Ecto neural progenitor cell (in vitro differentiated cells): Measurements from ENCODE around the gene GPC1.

Experiments
- DNase-seq: peaks from one replicate; pipeline ENCODE4 v3.0.0-alpha.2; 2018; ENCODE audit warnings: low spot score

The GPC1 gene

GRCh38 chr2:240456447-240457222 is 21.2 kb downstream of the GPC1 start:
- DNase-seq, result no peak

DNA sequence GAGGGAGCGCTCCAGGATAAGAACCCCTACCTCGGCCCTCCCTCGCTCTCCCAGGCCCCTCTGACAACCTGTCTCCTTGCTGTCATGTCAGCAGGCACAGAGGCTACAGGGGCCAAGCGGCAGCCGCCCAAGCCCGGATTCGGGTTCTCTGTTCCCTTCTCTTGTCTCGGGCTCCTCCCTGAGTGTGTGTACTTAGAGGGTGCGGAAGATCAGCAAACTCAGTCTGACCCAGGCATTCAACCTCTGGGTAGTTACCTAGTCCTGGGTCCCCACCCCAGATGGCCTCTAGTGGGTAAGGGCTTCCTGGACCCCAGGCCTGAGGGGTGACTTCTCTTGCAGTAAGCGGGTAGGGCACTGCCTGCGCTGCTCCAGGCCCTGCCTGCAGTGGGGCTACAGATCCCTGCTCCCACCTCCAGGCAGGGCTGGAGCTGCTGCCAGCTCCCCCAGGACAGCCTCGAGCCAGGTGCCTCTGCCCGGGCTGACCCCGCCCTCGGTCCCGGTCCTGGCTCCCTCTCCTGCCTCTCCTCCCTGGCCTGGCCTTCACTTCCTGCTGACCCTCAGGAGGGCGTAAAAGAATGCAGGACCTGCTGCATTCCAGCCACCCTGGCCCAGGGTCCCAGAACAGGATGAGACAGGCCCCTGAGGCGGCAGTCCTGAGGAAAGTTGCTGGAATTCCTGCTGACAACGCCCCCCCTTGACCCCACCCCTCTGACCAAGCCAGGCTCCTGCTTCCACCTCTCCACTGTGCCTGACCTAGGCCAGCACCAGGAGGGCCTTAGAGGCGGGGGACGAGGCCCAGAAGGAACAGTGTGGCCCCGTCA is 22.0 kb downstream of the GPC1 start:
- peak; percentile 74 for DNase-seq

GRCh38 chr2:240458044-240458899 is 22.8 kb downstream of the GPC1 start:
- no peak for DNase-seq

- DNase-seq, result no peak
These were observed 23.5 kb downstream of the GPC1 start for GRCh38 chr2:240458900-240459391.

- no peak for DNase-seq
These were observed 24.2 kb downstream of the GPC1 start for GRCh38 chr2:240459401-240460252.

GRCh38 chr2:240460253-240460711 is 24.8 kb downstream of the GPC1 start:
- DNase-seq, result no peak

DNA sequence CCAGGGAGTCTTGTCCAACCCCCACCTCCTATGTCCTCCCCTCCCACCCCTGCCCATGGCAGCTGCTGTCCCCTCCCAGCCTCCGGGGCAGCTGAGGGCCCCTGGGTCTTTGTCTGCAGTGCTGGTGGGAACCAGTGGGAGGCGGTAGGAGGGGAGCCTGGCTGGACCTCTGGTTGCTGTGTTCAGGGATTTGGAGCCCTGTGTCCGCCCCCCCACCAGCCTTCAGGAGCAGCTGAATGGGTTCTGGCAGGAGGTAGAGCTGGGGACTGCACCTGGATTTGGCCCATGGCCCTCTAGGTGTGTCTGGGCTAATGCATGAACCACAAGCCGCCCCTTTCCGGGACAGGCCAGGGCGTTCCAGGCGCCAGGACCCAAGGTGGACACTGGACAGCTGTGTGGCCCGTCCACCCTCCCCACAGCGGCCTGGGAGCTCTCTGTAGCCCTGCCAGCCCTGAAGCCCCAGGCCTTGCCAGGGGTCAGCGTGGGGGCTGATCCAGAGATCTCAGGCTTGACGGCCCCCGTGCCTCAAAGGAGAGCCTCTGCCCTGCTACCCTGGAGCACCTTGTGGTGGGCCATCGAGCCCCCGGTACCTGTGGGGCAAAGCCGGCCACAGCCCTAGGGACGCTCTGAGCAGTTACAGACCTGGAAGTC is 25.4 kb downstream of the GPC1 start:
- no peak for DNase-seq

DNA sequence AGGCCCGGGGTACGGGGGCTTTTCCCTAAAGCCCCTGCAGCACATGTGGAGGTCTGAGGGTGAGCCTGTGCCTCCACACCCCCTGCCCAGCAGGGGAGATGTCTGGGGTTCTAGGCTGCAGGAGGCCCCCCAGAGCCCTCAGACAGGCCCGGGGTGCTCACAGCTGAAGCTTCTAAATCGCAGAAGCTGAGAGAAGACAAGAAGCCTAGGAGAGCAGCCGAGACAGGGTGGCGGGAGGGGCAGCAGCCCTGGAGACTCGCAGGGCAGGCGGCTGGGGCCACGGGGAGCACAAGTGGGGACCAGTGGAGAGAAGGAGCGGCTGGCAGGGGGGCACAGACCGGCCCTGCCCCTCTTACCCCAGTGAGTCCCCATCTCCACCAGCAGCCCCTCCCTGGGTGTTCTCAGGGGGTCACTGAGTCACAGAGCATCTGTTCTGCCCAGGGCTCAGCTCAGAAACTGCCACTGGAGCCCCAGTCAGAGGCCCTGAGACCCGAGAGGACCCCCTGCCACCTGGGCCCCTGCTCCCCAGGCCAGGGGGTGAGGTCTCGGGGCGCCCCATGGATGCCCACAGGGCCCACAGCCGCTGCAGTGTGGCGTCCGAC is 26.1 kb downstream of the GPC1 start:
- no peak for DNase-seq

- no peak for DNase-seq
These were observed 26.7 kb downstream of the GPC1 start for GRCh38 chr2:240462073-240462706.

GRCh38 chr2:240462707-240463273 is 27.3 kb downstream of the GPC1 start:
- no peak for DNase-seq

- DNase-seq, result no peak
These were observed 27.9 kb downstream of the GPC1 start for GRCh38 chr2:240463274-240463865.

DNA sequence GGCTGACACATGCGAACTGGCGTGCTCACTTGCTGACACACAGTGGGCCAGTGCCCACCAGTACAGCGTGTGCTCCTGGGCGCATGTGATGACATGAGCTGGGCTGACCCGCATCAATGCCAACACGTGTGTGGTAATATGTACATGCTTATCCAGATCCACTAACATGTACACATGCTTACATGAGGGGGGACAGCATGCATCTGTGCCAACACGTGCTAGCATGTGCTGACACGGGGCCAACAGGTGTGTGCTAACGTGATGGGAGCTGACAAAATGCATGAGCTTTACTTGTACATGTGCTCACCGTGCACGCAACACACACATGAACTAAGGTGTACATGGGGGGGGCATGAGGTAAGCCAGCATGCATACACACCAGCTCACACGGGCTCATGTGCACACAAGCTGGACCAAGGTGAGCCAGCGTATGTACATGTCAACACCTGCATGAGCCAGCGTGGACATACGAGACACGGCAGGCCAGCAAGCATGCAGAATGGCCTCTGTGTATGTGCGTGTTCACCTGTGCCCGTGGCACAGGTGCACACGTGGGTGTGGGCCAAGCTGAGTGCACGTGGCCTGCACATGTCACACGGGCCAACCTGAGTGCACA is 28.5 kb downstream of the GPC1 start:
- DNase-seq, result no peak

DNA sequence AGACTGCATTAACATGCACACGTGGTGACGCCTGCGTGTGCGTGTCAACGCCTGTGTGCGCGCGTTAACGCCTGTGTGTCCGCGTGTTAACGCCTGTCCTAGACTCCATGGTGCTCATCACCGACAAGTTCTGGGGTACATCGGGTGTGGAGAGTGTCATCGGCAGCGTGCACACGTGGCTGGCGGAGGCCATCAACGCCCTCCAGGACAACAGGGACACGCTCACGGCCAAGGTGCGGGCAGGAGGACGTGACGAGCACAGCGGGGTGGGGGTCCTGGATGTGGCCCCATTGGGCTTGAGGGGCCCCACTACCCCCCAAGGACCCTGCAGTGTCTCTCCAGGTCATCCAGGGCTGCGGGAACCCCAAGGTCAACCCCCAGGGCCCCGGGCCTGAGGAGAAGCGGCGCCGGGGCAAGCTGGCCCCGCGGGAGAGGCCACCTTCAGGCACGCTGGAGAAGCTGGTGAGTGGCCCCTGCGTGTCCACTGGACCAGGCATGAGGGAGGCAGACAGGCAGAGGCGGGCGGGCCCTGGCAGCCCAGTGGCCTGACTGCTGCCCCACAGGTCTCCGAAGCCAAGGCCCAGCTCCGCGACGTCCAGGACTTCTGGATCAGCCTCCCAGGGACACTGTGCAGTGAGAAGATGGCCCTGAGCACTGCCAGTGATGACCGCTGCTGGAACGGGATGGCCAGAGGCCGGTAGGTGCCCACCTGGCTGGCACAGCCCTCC is 29.2 kb downstream of the GPC1 start:
- peak; percentile 40 for DNase-seq

- DNase-seq, result no peak
These were observed 29.9 kb downstream of the GPC1 start for GRCh38 chr2:240465268-240465764.

GRCh38 chr2:240465765-240466578 is 30.5 kb downstream of the GPC1 start:
- no peak for DNase-seq

DNA sequence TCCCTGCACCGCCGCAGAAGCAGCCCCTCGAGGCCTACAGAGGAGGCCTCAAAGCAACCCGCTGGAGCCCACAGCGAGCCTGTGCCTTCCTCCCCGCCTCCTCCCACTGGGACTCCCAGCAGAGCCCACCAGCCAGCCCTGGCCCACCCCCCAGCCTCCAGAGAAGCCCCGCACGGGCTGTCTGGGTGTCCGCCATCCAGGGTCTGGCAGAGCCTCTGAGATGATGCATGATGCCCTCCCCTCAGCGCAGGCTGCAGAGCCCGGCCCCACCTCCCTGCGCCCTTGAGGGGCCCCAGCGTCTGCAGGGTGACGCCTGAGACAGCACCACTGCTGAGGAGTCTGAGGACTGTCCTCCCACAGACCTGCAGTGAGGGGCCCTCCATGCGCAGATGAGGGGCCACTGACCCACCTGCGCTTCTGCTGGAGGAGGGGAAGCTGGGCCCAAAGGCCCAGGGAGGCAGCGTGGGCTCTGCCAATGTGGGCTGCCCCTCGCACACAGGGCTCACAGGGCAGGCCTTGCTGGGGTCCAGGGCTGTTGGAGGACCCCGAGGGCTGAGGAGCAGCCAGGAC is 31.2 kb downstream of the GPC1 start:
- DNase-seq, result no peak
